GM23338 (cell line): ENCODE results near the gene PPM1H. TPM values are rescaled to one million over a fixed set of nuclear protein-coding genes. Genes with fewer than 3 reads are reported as not detected.

Source experiments
- ATAC-seq: fragments of 200-7000 bp; cut with Tn5 transposase; 3 replicates; pipeline ENCODE4 v1.9.1; 2020
- DNase-seq: peaks from one replicate; pipeline ENCODE4 v3.0.0-alpha.2; 2015; ENCODE audit warnings: low spot score
- H2AFZ ChIP-seq: fragments of 200-600 bp; sonication (generic); 2 replicates; pipeline ENCODE4 v1.8.0; 2016; ENCODE audit warnings: antibody characterized with exemption, mild to moderate bottlenecking, moderate library complexity
- H3F3A ChIP-seq: fragments of 200-600 bp; sonication (generic); replicated peaks from 2 replicates; pipeline ENCODE4 v1.8.0; 2017; ENCODE audit warnings: antibody characterized with exemption, mixed run types, low read depth
- H3K27ac ChIP-seq: fragments of 200-600 bp; sonication (generic); 2 replicates; pipeline ENCODE4 v1.6.1; 2016; ENCODE audit warnings: low read depth
- H3K27me3 ChIP-seq: fragments of 200-600 bp; sonication (generic); 2 replicates; pipeline ENCODE4 v1.8.0; 2016; ENCODE audit warnings: mild to moderate bottlenecking, mixed run types, moderate library complexity; ENCODE audit not compliant: insufficient read depth
- H3K36me3 ChIP-seq: fragments of 200-600 bp; sonication (generic); 2 replicates; pipeline ENCODE4 v1.8.0; 2016; ENCODE audit warnings: mild to moderate bottlenecking; ENCODE audit not compliant: insufficient read depth
- H3K4me1 ChIP-seq: fragments of 200-600 bp; sonication (generic); 2 replicates; pipeline ENCODE4 v1.8.0; 2016; ENCODE audit warnings: mild to moderate bottlenecking, moderate library complexity; ENCODE audit not compliant: insufficient read depth
- H3K4me2 ChIP-seq: fragments of 200-600 bp; sonication (generic); 2 replicates; pipeline ENCODE4 v1.7.1; 2017; ENCODE audit warnings: mixed run types
- H3K4me3 ChIP-seq: fragments of 200-600 bp; sonication (generic); 2 replicates; pipeline ENCODE4 v1.6.1; 2016; ENCODE audit warnings: mixed run types
- H3K79me2 ChIP-seq: fragments of 200-600 bp; sonication (generic); replicated peaks from 2 replicates; pipeline ENCODE4 v1.8.0; 2017; ENCODE audit warnings: mild to moderate bottlenecking; ENCODE audit not compliant: insufficient read depth
- H3K9me2 ChIP-seq: fragments of 200-600 bp; sonication (generic); 2 replicates; pipeline ENCODE4 v1.8.0; 2017; ENCODE audit not compliant: insufficient read depth
- H4K20me1 ChIP-seq: fragments of 200-600 bp; sonication (generic); replicated peaks from 2 replicates; pipeline ENCODE4 v1.8.0; 2017; ENCODE audit warnings: mild to moderate bottlenecking; ENCODE audit not compliant: insufficient read depth
- H3K27ac Mint-ChIP-seq: 2 replicates; pipeline ENCODE4 v1.8.0; 2020; ENCODE audit warnings: inconsistent platforms, mild to moderate bottlenecking, moderate library complexity, mixed read lengths
- H3K27me3 Mint-ChIP-seq: 3 replicates; pipeline ENCODE4 v1.8.0; 2022; ENCODE audit warnings: low read depth, mild to moderate bottlenecking, moderate library complexity, mixed read lengths, inconsistent platforms; ENCODE audit not compliant: insufficient read depth, poor library complexity
- H3K36me3 Mint-ChIP-seq: 3 replicates; pipeline ENCODE4 v1.8.0; 2021; ENCODE audit warnings: low read depth, mild to moderate bottlenecking, inconsistent platforms, moderate library complexity, mixed read lengths
- H3K4me1 Mint-ChIP-seq: 3 replicates; pipeline ENCODE4 v1.8.0; 2020; ENCODE audit warnings: mild to moderate bottlenecking, inconsistent platforms, mixed read lengths
- H3K4me3 Mint-ChIP-seq: 3 replicates; pipeline ENCODE4 v1.8.0; 2021; ENCODE audit warnings: moderate library complexity, mild to moderate bottlenecking, inconsistent platforms, mixed read lengths
- H3K9me3 Mint-ChIP-seq: 3 replicates; pipeline ENCODE4 v1.8.0; 2020; ENCODE audit warnings: moderate library complexity, mild to moderate bottlenecking, inconsistent platforms, mixed read lengths
- CREB1 ChIP-seq: fragments of 250-450 bp; sonication (Bioruptor Pico); IDR thresholded peaks from 2 replicates; pipeline ENCODE4 v1.5.0; 2020; ENCODE audit warnings: low read depth, mild to moderate bottlenecking, moderate library complexity
- ETS1 ChIP-seq: IDR thresholded peaks from 2 replicates; pipeline ENCODE4 v1.6.1; 2016; ENCODE audit warnings: antibody characterized with exemption
- EZH2 ChIP-seq: fragments of 200-600 bp; sonication (generic); IDR thresholded peaks from one replicate; pipeline ENCODE4 v1.8.0; 2017; ENCODE audit warnings: antibody characterized with exemption, mild to moderate bottlenecking, low read depth; ENCODE audit not compliant: unreplicated experiment
- NANOG ChIP-seq: IDR thresholded peaks from 2 replicates; pipeline ENCODE4 v1.6.1; 2016; ENCODE audit warnings: antibody characterized with exemption, borderline replicate concordance
- STAT1 ChIP-seq: IDR thresholded peaks from one replicate; pipeline ENCODE4 v1.6.1; 2016; ENCODE audit warnings: antibody characterized with exemption; ENCODE audit not compliant: unreplicated experiment
- ZNF114 ChIP-seq: fragments of 250-450 bp; sonication (Bioruptor Pico); IDR thresholded peaks from 2 replicates; pipeline ENCODE4 v1.5.0; 2020; ENCODE audit warnings: mild to moderate bottlenecking, moderate library complexity
- ZNF331 ChIP-seq: fragments of 250-450 bp; sonication (Bioruptor Pico); IDR thresholded peaks from 2 replicates; pipeline ENCODE4 v1.5.0; 2020; ENCODE audit warnings: low read depth, mild to moderate bottlenecking, moderate library complexity
- polyA plus RNA-seq: library from polyadenylated mRNA; unstranded; fragments of >200 nt; fragmentation: Nextera tagmentation; extraction: Ambion mirVana; gene quantifications from 2 replicates; pipeline ENCODE4 v1.2.1, GENCODE V29; 2016
- total RNA-seq: library from RNA; depleted of rRNA; stranded (reverse); fragments of >200 nt; shearing (Covaris generic); gene quantifications from 2 replicates; pipeline ENCODE4 v1.2.3, GENCODE V29; 2014
- TF ChIP-seq, protein P1 (sequence below): fragments of 250-450 bp; sonication (Bioruptor Pico); IDR thresholded peaks from 2 replicates; pipeline ENCODE4 v1.5.0; 2020; ENCODE audit warnings: mild to moderate bottlenecking, moderate library complexity

Gene PPM1H
- total and polyA plus RNA-seq, 2 experiments from 2014 or later: 11.4 to 41.2 TPM

- TF ChIP-seq, protein P1, sequence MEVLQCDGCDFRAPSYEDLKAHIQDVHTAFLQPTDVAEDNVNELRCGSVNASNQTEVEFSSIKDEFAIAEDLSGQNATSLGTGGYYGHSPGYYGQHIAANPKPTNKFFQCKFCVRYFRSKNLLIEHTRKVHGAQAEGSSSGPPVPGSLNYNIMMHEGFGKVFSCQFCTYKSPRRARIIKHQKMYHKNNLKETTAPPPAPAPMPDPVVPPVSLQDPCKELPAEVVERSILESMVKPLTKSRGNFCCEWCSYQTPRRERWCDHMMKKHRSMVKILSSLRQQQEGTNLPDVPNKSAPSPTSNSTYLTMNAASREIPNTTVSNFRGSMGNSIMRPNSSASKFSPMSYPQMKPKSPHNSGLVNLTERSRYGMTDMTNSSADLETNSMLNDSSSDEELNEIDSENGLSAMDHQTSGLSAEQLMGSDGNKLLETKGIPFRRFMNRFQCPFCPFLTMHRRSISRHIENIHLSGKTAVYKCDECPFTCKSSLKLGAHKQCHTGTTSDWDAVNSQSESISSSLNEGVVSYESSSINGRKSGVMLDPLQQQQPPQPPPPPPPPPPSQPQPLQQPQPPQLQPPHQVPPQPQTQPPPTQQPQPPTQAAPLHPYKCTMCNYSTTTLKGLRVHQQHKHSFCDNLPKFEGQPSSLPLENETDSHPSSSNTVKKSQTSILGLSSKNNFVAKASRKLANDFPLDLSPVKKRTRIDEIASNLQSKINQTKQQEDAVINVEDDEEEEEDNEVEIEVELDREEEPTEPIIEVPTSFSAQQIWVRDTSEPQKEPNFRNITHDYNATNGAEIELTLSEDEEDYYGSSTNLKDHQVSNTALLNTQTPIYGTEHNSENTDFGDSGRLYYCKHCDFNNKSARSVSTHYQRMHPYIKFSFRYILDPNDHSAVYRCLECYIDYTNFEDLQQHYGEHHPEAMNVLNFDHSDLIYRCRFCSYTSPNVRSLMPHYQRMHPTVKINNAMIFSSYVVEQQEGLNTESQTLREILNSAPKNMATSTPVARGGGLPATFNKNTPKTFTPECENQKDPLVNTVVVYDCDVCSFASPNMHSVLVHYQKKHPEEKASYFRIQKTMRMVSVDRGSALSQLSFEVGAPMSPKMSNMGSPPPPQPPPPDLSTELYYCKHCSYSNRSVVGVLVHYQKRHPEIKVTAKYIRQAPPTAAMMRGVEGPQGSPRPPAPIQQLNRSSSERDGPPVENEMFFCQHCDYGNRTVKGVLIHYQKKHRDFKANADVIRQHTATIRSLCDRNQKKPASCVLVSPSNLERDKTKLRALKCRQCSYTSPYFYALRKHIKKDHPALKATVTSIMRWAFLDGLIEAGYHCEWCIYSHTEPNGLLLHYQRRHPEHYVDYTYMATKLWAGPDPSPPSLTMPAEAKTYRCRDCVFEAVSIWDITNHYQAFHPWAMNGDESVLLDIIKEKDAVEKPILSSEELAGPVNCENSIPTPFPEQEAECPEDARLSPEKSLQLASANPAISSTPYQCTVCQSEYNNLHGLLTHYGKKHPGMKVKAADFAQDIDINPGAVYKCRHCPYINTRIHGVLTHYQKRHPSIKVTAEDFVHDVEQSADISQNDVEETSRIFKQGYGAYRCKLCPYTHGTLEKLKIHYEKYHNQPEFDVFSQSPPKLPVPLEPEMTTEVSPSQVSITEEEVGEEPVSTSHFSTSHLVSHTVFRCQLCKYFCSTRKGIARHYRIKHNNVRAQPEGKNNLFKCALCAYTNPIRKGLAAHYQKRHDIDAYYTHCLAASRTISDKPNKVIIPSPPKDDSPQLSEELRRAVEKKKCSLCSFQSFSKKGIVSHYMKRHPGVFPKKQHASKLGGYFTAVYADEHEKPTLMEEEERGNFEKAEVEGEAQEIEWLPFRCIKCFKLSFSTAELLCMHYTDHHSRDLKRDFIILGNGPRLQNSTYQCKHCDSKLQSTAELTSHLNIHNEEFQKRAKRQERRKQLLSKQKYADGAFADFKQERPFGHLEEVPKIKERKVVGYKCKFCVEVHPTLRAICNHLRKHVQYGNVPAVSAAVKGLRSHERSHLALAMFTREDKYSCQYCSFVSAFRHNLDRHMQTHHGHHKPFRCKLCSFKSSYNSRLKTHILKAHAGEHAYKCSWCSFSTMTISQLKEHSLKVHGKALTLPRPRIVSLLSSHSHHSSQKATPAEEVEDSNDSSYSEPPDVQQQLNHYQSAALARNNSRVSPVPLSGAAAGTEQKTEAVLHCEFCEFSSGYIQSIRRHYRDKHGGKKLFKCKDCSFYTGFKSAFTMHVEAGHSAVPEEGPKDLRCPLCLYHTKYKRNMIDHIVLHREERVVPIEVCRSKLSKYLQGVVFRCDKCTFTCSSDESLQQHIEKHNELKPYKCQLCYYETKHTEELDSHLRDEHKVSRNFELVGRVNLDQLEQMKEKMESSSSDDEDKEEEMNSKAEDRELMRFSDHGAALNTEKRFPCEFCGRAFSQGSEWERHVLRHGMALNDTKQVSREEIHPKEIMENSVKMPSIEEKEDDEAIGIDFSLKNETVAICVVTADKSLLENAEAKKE: no peak
- no peak for TF ChIP-seq ETS1
These were observed 21.6 kb downstream of the PPM1H start (continued) for GRCh38 chr12:62913380-62913779.

- peaks cover 69% of the 10 kb centered on the region for H3K79me2 ChIP-seq
- no peak overlapping the region for H3K4me3 ChIP-seq
- H2AFZ ChIP-seq: no peak overlapping the region
- ATAC-seq: no peak
- H3F3A ChIP-seq: no peaks in the 10 kb centered on the region
- peaks cover 2% of the 10 kb centered on the region for H3K27me3 Mint-ChIP-seq
- no peaks in the 10 kb centered on the region for H3K27me3 ChIP-seq
- H3K36me3 ChIP-seq: no peaks in the 10 kb centered on the region
- no peak overlapping the region for H3K27ac Mint-ChIP-seq
- H3K9me3 Mint-ChIP-seq: no peaks in the 10 kb centered on the region
- H3K4me1 ChIP-seq: peaks cover 46% of the 10 kb centered on the region
- no peak overlapping the region for H3K27ac ChIP-seq
- no peak overlapping the region for H3K4me3 Mint-ChIP-seq
- no peaks in the 10 kb centered on the region; the same call in 1 of the 2 replicates for H4K20me1 ChIP-seq
- DNase-seq: no peak
- no peaks in the 10 kb centered on the region for H3K9me2 ChIP-seq
- 0 out of 2 replicates have a peak overlapping the region, but pooled peaks have one; percentile 5 for H3K4me2 ChIP-seq
- H3K36me3 Mint-ChIP-seq: peaks cover 10% of the 10 kb centered on the region; the same call in 2 of the 3 replicates
- peaks cover 70% of the 10 kb centered on the region for H3K4me1 Mint-ChIP-seq
- TF ChIP-seq ETS1 (no peak), NANOG (no peak), STAT1 (no peak), EZH2 (no peak), CREB1 (CRISPR knock-in tag) (no peak), ZNF331 (CRISPR knock-in tag) (no peak), ZNF114 (CRISPR knock-in tag) (no peak)
These were observed 22.3 kb downstream of the PPM1H start for GRCh38 chr12:62912644-62913043.
